Spleen (tissue), 11 donors: ENCODE results near the gene IRAK1BP1. TPM values are rescaled to one million over a fixed set of nuclear protein-coding genes. Genes with fewer than 3 reads are reported as not detected.

ENCODE experiments used
- DNase-seq: peaks from one replicate; pipeline ENCODE4 v3.0.0-alpha.2; 2020
- H3K27ac ChIP-seq, 8 donors: fragments of 200-600 bp; sonication (generic) in 7 of 8; 1 replicate in 4 of 8; 2 replicates in 4 of 8; pipeline versions ENCODE4 v1.5.0 to v1.8.0; 2016 to 2021; ENCODE audit warnings: inconsistent platforms in 4 of 8, mild to moderate bottlenecking in 4 of 8, moderate library complexity in 1 of 8
- H3K27me3 ChIP-seq, 7 donors: fragments of 200-600 bp; sonication (generic) in 6 of 7; replicated peaks in 1 of 7; 1 replicate in 4 of 7; 2 replicates in 3 of 7; pipeline versions ENCODE4 v1.5.0 to v1.8.0; 2016 to 2021; ENCODE audit warnings: inconsistent platforms in 3 of 7, mild to moderate bottlenecking in 1 of 7
- H3K36me3 ChIP-seq, 6 donors: fragments of 200-600 bp; sonication (generic) in 5 of 6; 1 replicate in 4 of 6; 2 replicates in 2 of 6; pipeline versions ENCODE4 v1.5.0 to v1.8.0; 2016 to 2021; ENCODE audit warnings: inconsistent platforms in 2 of 6
- H3K4me1 ChIP-seq, 6 donors: fragments of 200-600 bp; sonication (generic) in 5 of 6; 1 replicate in 3 of 6; 2 replicates in 3 of 6; pipeline versions ENCODE4 v1.5.0 to v1.8.0; 2016 to 2021; ENCODE audit warnings: inconsistent platforms in 3 of 6
- H3K4me3 ChIP-seq, 8 donors: fragments of 200-600 bp; sonication (generic) in 7 of 8; 1 replicate in 4 of 8; 2 replicates in 4 of 8; pipeline versions ENCODE4 v1.5.0 to v1.8.0; 2016 to 2021; ENCODE audit warnings: inconsistent platforms in 4 of 8, mild to moderate bottlenecking in 4 of 8, moderate library complexity in 2 of 8
- H3K9me3 ChIP-seq, 8 donors: fragments of 200-600 bp; sonication (generic) in 7 of 8; 1 replicate in 4 of 8; 2 replicates in 4 of 8; pipeline versions ENCODE4 v1.5.0 to v1.8.0; 2016 to 2021; ENCODE audit warnings: inconsistent platforms in 4 of 8
- POLR2A ChIP-seq, 3 donors: fragments of 450-650 bp; IDR thresholded peaks; one replicate each; pipeline ENCODE4 v1.5.1; 2017; ENCODE audit warnings: antibody characterized with exemption in 3 of 3, mild to moderate bottlenecking in 1 of 3
- POLR2AphosphoS5 ChIP-seq, 3 donors: sonication (generic); formaldehyde crosslinking; IDR thresholded peaks; one replicate each; pipeline ENCODE4 v1.5.1; 2017; ENCODE audit warnings: antibody characterized with exemption in 3 of 3
- WGBS, 5 donors: extraction: QIAGEN DNeasy Blood & Tissue Kit in 3 of 5; methylation state at CpG; one replicate each; pipeline versions ENCODE4 v1.1.5 to v1.1.7; 2013 to 2018; 5-methylcytosine and 5-hydroxymethylcytosine counted together
- intact Hi-C: fragments of 100-400 bp; cut with DNase I; formaldehyde crosslinking; loops from one replicate; pipeline ENCODE4 v1.15.0; 2023; ENCODE audit warnings: low total_unique reads
- polyA plus RNA-seq, 3 donors: library from polyadenylated mRNA; stranded (reverse); fragments of 200-250 nt; gene quantifications; one replicate each; pipeline ENCODE4 v1.2.1, GENCODE V29; 2013
- total RNA-seq, 7 donors: library from RNA; depleted of rRNA in 3 of 7; stranded (reverse); fragments of >200 nt in 3 of 7; fragmentation: NEBNext Ultra II Directional in 4 of 7; extraction: Animal tissue kit (Norgen Biotek cat#: 25700) in 4 of 7; gene quantifications; one replicate each; pipeline versions ENCODE4 v1.1.0 to v1.2.1, GENCODE V29; 2016 to 2021
- TF ChIP-seq, protein P1 (sequence below), 11 experiments: fragments of 200-600 bp in 7 of 11; fragments of 450-650 bp in 4 of 11; sonication (generic) in 4 of 11; IDR thresholded peaks in 8 of 11; conservative IDR thresholded peaks in 3 of 11; 1 replicate in 7 of 11; 2 replicates in 4 of 11; pipeline versions ENCODE4 v1.4.0 to v1.8.0; 2016 to 2021; ENCODE audit warnings: antibody characterized with exemption in 11 of 11, inconsistent platforms in 4 of 11, mild to moderate bottlenecking in 1 of 11
- donor health status: healthy with polysubstance abuse.
- donor health status: DM: no; HTN: no; CAD: no; lungs with moderate emphysema.
- donor health status: DM: no; HTN: no; CAD: no.
- donor health status: Bipolar disorder and iron deficiency.
- donor health status: healthy.
- donor health status: DM: no; HTN: no; CAD: no.
- donor health status: DM: yes; HTN: yes; CAD: no.

Gene IRAK1BP1
- total and polyA plus RNA-seq, 10 donors = 0.61 to 5.2 (median 3.6) TPM

- WGBS, 5 donors = 75 to 88% (median 82%) methylated on average over 2 of the region's 2 CpGs
- DNase-seq = no peak
- no peak overlapping the region for H3K4me3 ChIP-seq
- H3K9me3 ChIP-seq = peaks cover 0 to under 1% (median under 1%) of the 10 kb centered on the region in 8 donors
- no peak for TF ChIP-seq POLR2A (IDR thresholded peaks at IDR 0.05)
- H3K27ac ChIP-seq = no peak overlapping the region
- no peaks in the 10 kb centered on the region for H3K36me3 ChIP-seq
- peaks cover 0 to 19% (median 13%) of the 10 kb centered on the region in 6 donors for H3K4me1 ChIP-seq
- H3K27me3 ChIP-seq = no peaks in the 10 kb centered on the region
- intact Hi-C loops = no loop called here
These were observed 3.8 kb upstream of the IRAK1BP1 start for GRCh38 chr6:78863576-78863975.

DNA sequence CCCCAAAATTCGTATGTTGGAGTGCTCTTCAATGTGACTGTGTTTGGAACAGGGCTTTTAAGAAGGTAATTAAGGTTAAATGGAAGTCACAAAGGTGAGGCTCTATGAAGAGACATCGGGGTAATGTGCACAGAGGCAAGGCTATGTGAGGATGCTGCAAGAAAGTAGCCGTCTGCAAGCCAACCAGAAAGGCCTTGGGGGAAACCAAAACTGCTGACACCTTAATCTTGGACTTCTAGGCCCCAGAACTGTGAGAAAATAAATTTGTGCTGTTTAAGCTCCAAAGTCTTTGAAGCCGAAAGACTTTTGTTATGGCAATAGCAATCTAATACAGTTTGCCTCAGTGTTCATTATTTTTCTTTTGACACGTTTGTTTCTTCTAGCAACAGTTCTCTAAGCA is 2.4 kb upstream of the IRAK1BP1 start:
- Histone ChIP-seq H3K9me3 (no peaks in the 10 kb centered on the region), H3K4me3 (no peak overlapping the region), H3K27me3 (no peaks in the 10 kb centered on the region), H3K36me3 (no peaks in the 10 kb centered on the region), H3K27ac (no peak overlapping the region), H3K4me1 (peaks cover 0 to 23% (median 14%) of the 10 kb centered on the region in 6 donors)
- TF ChIP-seq, protein P1, sequence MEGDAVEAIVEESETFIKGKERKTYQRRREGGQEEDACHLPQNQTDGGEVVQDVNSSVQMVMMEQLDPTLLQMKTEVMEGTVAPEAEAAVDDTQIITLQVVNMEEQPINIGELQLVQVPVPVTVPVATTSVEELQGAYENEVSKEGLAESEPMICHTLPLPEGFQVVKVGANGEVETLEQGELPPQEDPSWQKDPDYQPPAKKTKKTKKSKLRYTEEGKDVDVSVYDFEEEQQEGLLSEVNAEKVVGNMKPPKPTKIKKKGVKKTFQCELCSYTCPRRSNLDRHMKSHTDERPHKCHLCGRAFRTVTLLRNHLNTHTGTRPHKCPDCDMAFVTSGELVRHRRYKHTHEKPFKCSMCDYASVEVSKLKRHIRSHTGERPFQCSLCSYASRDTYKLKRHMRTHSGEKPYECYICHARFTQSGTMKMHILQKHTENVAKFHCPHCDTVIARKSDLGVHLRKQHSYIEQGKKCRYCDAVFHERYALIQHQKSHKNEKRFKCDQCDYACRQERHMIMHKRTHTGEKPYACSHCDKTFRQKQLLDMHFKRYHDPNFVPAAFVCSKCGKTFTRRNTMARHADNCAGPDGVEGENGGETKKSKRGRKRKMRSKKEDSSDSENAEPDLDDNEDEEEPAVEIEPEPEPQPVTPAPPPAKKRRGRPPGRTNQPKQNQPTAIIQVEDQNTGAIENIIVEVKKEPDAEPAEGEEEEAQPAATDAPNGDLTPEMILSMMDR (IDR thresholded peaks at IDR 0.05 in 8 of 11, conservative IDR thresholded peaks at IDR 0.05 in 3 of 11) = no peak
- TF ChIP-seq POLR2AphosphoS5 (IDR thresholded peaks at IDR 0.05) = no peak
- TF ChIP-seq POLR2A (IDR thresholded peaks at IDR 0.05) = no peak
- WGBS, 5 donors = 86 to 94% (median 92%) methylated on average over 5 of the region's 5 CpGs
- intact Hi-C loops = no loop called here
- DNase-seq = no peak

GRCh38 chr6:78867020-78867369 is 356 bp upstream of the IRAK1BP1 start:
- Histone ChIP-seq H3K27ac (peak overlapping the region; percentile 35 to 85 (median 72)), H3K27me3 (no peaks in the 10 kb centered on the region), H3K36me3 (peaks cover 0 to 5% (median 0%) of the 10 kb centered on the region in 6 donors), H3K4me1 (peaks cover 0 to 23% (median 14%) of the 10 kb centered on the region in 6 donors), H3K9me3 (no peaks in the 10 kb centered on the region), H3K4me3 (peak overlapping the region; percentile 74 to 98 (median 90))
- intact Hi-C loops = no loop called here
- no peak for TF ChIP-seq POLR2A (IDR thresholded peaks at IDR 0.05)
- no peak for TF ChIP-seq POLR2AphosphoS5 (IDR thresholded peaks at IDR 0.05)
- TF ChIP-seq, protein P1 (IDR thresholded peaks at IDR 0.05 in 8 of 11, conservative IDR thresholded peaks at IDR 0.05 in 3 of 11) = no peak
- WGBS, 5 donors = 1 to 3% (median 1%) methylated on average over 13 of the region's 13 CpGs
- DNase-seq = no peak

DNA sequence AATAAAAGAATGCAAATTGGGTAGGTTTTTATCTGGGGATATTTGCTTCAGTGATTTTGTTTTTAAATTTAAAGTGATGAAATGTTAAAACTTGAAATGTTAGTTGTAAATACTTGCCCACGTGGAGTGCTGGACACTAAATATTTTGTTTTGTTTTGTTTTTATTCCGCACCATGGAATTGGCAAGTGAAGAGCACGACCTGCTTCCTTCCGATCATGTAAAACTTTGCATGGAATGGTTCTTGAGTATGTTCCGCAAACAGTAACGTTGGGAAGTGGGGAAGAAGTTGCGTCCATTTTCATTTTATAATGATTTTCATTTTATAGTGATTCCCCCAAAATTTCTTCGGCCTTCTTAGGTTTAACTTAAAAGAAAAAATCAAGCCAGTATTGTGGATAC is 765 bp downstream of the IRAK1BP1 start:
- TF ChIP-seq, protein P1 (IDR thresholded peaks at IDR 0.05 in 8 of 11, conservative IDR thresholded peaks at IDR 0.05 in 3 of 11) = no peak
- TF ChIP-seq POLR2A (IDR thresholded peaks at IDR 0.05) (no peak), POLR2AphosphoS5 (IDR thresholded peaks at IDR 0.05) (no peak)
- H3K27ac ChIP-seq = peak overlapping the region; percentile 35 to 85 (median 72)
- H3K36me3 ChIP-seq = peaks cover 0 to 5% (median 0%) of the 10 kb centered on the region in 6 donors
- H3K4me3 ChIP-seq = peak overlapping the region; percentile 74 to 98 (median 90)
- WGBS, 5 donors = 40 to 52% (median 47%) methylated on average over 8 of the region's 8 CpGs
- H3K4me1 ChIP-seq = peaks cover 0 to 23% (median 14%) of the 10 kb centered on the region in 6 donors
- intact Hi-C loops = no loop called here
- H3K27me3 ChIP-seq = no peaks in the 10 kb centered on the region
- no peak for DNase-seq
- no peaks in the 10 kb centered on the region for H3K9me3 ChIP-seq

GRCh38 chr6:78875505-78875904 is 8.2 kb downstream of the IRAK1BP1 start:
- H3K4me1 ChIP-seq = no peaks in the 10 kb centered on the region
- no peak for DNase-seq
- H3K27ac ChIP-seq = no peak overlapping the region
- H3K27me3 ChIP-seq = no peaks in the 10 kb centered on the region
- TF ChIP-seq, protein P1 (IDR thresholded peaks at IDR 0.05 in 8 of 11, conservative IDR thresholded peaks at IDR 0.05 in 3 of 11) = no peak
- TF ChIP-seq POLR2AphosphoS5 (IDR thresholded peaks at IDR 0.05) (no peak), POLR2A (IDR thresholded peaks at IDR 0.05) (no peak)
- H3K36me3 ChIP-seq = peaks cover 0 to 26% (median 0%) of the 10 kb centered on the region in 6 donors
- no peak overlapping the region for H3K4me3 ChIP-seq
- intact Hi-C loops = no loop called here
- 78 to 98% (median 94%) methylated on average over 3 of the region's 3 CpGs for WGBS, 5 donors
- peaks cover 0 to 10% (median 0%) of the 10 kb centered on the region in 8 donors for H3K9me3 ChIP-seq
